HepG2 (cell line): ENCODE results near the gene ANKRD11. TPM values are rescaled to one million over a fixed set of nuclear protein-coding genes. Genes with fewer than 3 reads are reported as not detected.

Experiments used
- ATAC-seq: fragments of 200-7000 bp; cut with Tn5 transposase; 3 replicates; pipeline ENCODE4 v1.9.1; 2020; ENCODE audit warnings: mild to moderate bottlenecking, moderate library complexity
- BruUV-seq: library from RNA; stranded (reverse); fragments of 400-500 nt; replicated peaks from 2 replicates; lab custom pipeline; 2021; lab: Mats Ljungman, UMichigan
- CTCF ChIA-PET: fragments of 300-600 bp; formaldehyde crosslinking; extraction: SDS; loops from one replicate; lab custom pipeline; 2021; ENCODE audit warnings: low total read pairs, inconsistent platforms, low intra/inter-chr PET ratio; lab: Yijun Ruan, JAX
- POLR2A ChIA-PET: fragments of 350-600 bp; sonication (Branson Sonifier 250); formaldehyde crosslinking; loops from one replicate; lab custom pipeline; 2020; ENCODE audit warnings: antibody characterized with exemption, inconsistent platforms; lab: Yijun Ruan, JAX
- DNase-seq: peaks from one replicate; pipeline ENCODE4 v3.0.0-alpha.2; 2015; ENCODE audit warnings: low spot score
- FAIRE-seq: peaks from 3 replicates; lab custom pipeline; 2011; peaks lifted over from hg19 to GRCh38; lab: Jason Lieb, UNC
- H2AFZ ChIP-seq: one replicate; pipeline ENCODE4 v1.6.1; 2011; ENCODE audit warnings: low read length, inconsistent platforms
- H3K27ac ChIP-seq: fragments of 300-600 bp; 3 replicates; pipeline ENCODE4 v1.8.0; 2011; ENCODE audit warnings: mixed run types, mild to moderate bottlenecking, mixed read lengths, low read length, inconsistent platforms; ENCODE audit not compliant: insufficient read depth; ENCODE audit errors: extremely low read length
- H3K27me3 ChIP-seq, 2 experiments: fragments of 200-600 bp in 1 of 2; 2 replicates in 1 of 2; 3 replicates in 1 of 2; pipeline versions ENCODE4 v1.6.0 to v1.8.0; 2011; ENCODE audit warnings: low read length in 2 of 2, mild to moderate bottlenecking in 2 of 2, moderate library complexity in 2 of 2, inconsistent platforms in 1 of 2; ENCODE audit not compliant: insufficient read depth in 2 of 2, control insufficient read depth in 1 of 2
- H3K36me3 ChIP-seq, 2 experiments: fragments of 200-600 bp in 1 of 2; replicated peaks in 1 of 2; 2 replicates in 1 of 2; 3 replicates in 1 of 2; pipeline versions ENCODE4 v1.5.1 to v1.8.0; 2011; ENCODE audit warnings: low read length in 2 of 2, inconsistent platforms in 1 of 2; ENCODE audit not compliant: insufficient read depth in 2 of 2, control insufficient read depth in 1 of 2
- H3K4me1 ChIP-seq: 2 replicates; pipeline ENCODE4 v1.5.1; 2012; ENCODE audit warnings: low read length, inconsistent platforms; ENCODE audit not compliant: insufficient read depth
- H3K4me2 ChIP-seq: 2 replicates; pipeline ENCODE4 v1.6.0; 2011; ENCODE audit warnings: low read depth, low read length, inconsistent platforms
- H3K4me3 ChIP-seq, 3 experiments: fragments of 200-600 bp in 1 of 3; sonication (generic), shearing (Covaris generic) in 1 of 3; replicated peaks in 1 of 3; 2 replicates each; pipeline ENCODE4 v1.5.1; 2011 to 2016; ENCODE audit warnings: low read length in 3 of 3, inconsistent platforms in 2 of 3, low read depth in 2 of 3, mild to moderate bottlenecking in 2 of 3, control low read depth in 1 of 3, mixed read lengths in 1 of 3; ENCODE audit not compliant: insufficient read depth in 1 of 3
- H3K79me2 ChIP-seq: one replicate; pipeline ENCODE4 v1.6.1; 2011; ENCODE audit warnings: low read length, inconsistent platforms; ENCODE audit not compliant: insufficient read depth
- H3K9ac ChIP-seq: 2 replicates; pipeline ENCODE4 v1.6.0; 2011; ENCODE audit warnings: mild to moderate bottlenecking, low read depth, low read length, inconsistent platforms; ENCODE audit not compliant: insufficient read depth
- H3K9me3 ChIP-seq: 2 replicates; pipeline ENCODE4 v1.5.1; 2012; ENCODE audit warnings: mild to moderate bottlenecking, low read length
- H4K20me1 ChIP-seq: 2 replicates; pipeline ENCODE4 v1.6.0; 2011; ENCODE audit warnings: inconsistent platforms, mild to moderate bottlenecking, low read length, moderate library complexity; ENCODE audit not compliant: insufficient read depth
- ARID2 ChIP-seq: sonication (generic); formaldehyde crosslinking; IDR thresholded peaks from 2 replicates; pipeline ENCODE4 v1.8.1; 2022; ENCODE audit warnings: mild to moderate bottlenecking, missing genetic modification reagents, borderline replicate concordance
- HNRNPLL ChIP-seq: fragments of 200-400 bp; formaldehyde crosslinking; IDR thresholded peaks from 2 replicates; pipeline ENCODE4 v1.6.1; 2017; ENCODE audit warnings: mild to moderate bottlenecking, low read depth, low read length; ENCODE audit not compliant: poor library complexity, severe bottlenecking
- POLR2G ChIP-seq: fragments of 200-400 bp; formaldehyde crosslinking; IDR thresholded peaks from 2 replicates; pipeline ENCODE4 v1.6.1; 2018; ENCODE audit warnings: mild to moderate bottlenecking, low read depth, low read length, moderate library complexity
- PPARG ChIP-seq: conservative IDR thresholded peaks from 2 replicates; pipeline ENCODE4 v1.6.1; 2016; ENCODE audit warnings: missing biosample characterization, missing genetic modification reagents
- ZBTB33 ChIP-seq: sonication (generic); formaldehyde crosslinking; IDR thresholded peaks from 2 replicates; pipeline ENCODE4 v1.4.0; 2020; ENCODE audit warnings: missing genetic modification reagents
- ZNF12 ChIP-seq: sonication (generic); formaldehyde crosslinking; IDR thresholded peaks from 2 replicates; pipeline ENCODE4 v1.5.0; 2020; ENCODE audit warnings: missing genetic modification reagents
- ZNF263 ChIP-seq: sonication (generic); formaldehyde crosslinking; IDR thresholded peaks from 2 replicates; pipeline ENCODE4 v1.4.0; 2020; ENCODE audit warnings: missing genetic modification reagents
- ZNF513 ChIP-seq: sonication (generic); formaldehyde crosslinking; conservative IDR thresholded peaks from 2 replicates; pipeline ENCODE4 v1.5.0; 2020; ENCODE audit warnings: missing genetic modification reagents
- ZNF563 ChIP-seq: sonication (generic); formaldehyde crosslinking; IDR thresholded peaks from 2 replicates; pipeline ENCODE4 v1.8.0; 2022; ENCODE audit warnings: mild to moderate bottlenecking, moderate library complexity, missing genetic modification reagents
- ZSCAN20 ChIP-seq: sonication (generic); formaldehyde crosslinking; IDR thresholded peaks from 2 replicates; pipeline ENCODE4 v1.4.0; 2020; ENCODE audit warnings: missing genetic modification reagents, mild to moderate bottlenecking, borderline replicate concordance
- WGBS: methylation state at CpG from one replicate; pipeline ENCODE4 v1.1.6; 2017; ENCODE audit warnings: low lambda C conversion rate; 5-methylcytosine and 5-hydroxymethylcytosine counted together
- in situ Hi-C: cut with HindIII; loops from 2 replicates; pipeline ENCODE4 v1.10.0; 2017; ENCODE audit warnings: low pct_unique_long_range_greater_than_20kb; ENCODE audit not compliant: extremely low pct_ligation_motif_present
- intact Hi-C: fragments of 100-400 bp; cut with micrococcal nuclease; formaldehyde crosslinking; loops from one replicate; pipeline ENCODE4 v1.10.0; 2022; ENCODE audit not compliant: unreplicated experiment
- polyA plus RNA-seq, 8 experiments: library from polyadenylated mRNA; depleted of rRNA in 3 of 8; stranded (reverse) in 7 of 8; unstranded in 1 of 8; fragments of >200 nt; fragmentation: Illumina TruSeq in 4 of 8; extraction: Trizol in 4 of 8; gene quantifications; 2 replicates each; pipeline versions ENCODE4 v1.2.1 to v1.2.3, GENCODE V29; 2011 to 2016; ENCODE audit warnings: low read depth in 4 of 8, missing spikeins in 1 of 8, mixed read lengths in 1 of 8; ENCODE audit not compliant: insufficient read depth in 1 of 8
- total RNA-seq, 5 experiments: library from RNA; depleted of rRNA; stranded (reverse); fragments of >200 nt; fragmentation: Illumina TruSeq; extraction: Trizol; gene quantifications; 2 replicates each; pipeline ENCODE4 v1.2.3, GENCODE V29; 2016; ENCODE audit warnings: low read depth in 1 of 5

The ANKRD11 gene
- total and polyA plus RNA-seq, 2 of the 13 experiments (the other 11 are each of a cell fraction or from before 2014, with no cell fraction given): 21.4 to 38.4 TPM

GRCh38 chr16:89371968-89372634 lies 118.3 kb downstream of the ANKRD11 start (continued):
- TF ChIP-seq ZNF563 (CRISPR knock-in tag): no peak
- no peak for TF ChIP-seq ZNF263
- TF ChIP-seq ZSCAN20 (CRISPR knock-in tag): no peak
- TF ChIP-seq, all 625 proteins: peak for 3

GRCh38 chr16:89371386-89371785 lies 119.0 kb downstream of the ANKRD11 start:
- in situ Hi-C loops: no loop called here
- H3K4me1 ChIP-seq: peaks cover 18% of the 10 kb centered on the region
- TF ChIP-seq ZNF513 (CRISPR knock-in tag): no peak
- peak; percentile 4 for TF ChIP-seq HNRNPLL
- no peak for TF ChIP-seq PPARG (CRISPR knock-in tag)
- no peak for TF ChIP-seq ZNF12 (CRISPR knock-in tag)
- 0 out of 2 replicates have a peak, but pooled peaks have one; percentile 8 for TF ChIP-seq ZBTB33 (CRISPR knock-in tag)
- no peak for TF ChIP-seq ARID2
- peak; percentile 31; the same call in 1 of the 2 replicates for TF ChIP-seq POLR2G
- H3K9me3 ChIP-seq: no peaks in the 10 kb centered on the region
- ChIA-PET POLR2A (no interaction called here), CTCF (no interaction called here)
- no peak overlapping the region for H3K9ac ChIP-seq
- ATAC-seq: no peak
- intact Hi-C loops: no loop called here
- H3K4me2 ChIP-seq: no peak overlapping the region
- no peak overlapping the region for H3K4me3 ChIP-seq
- H4K20me1 ChIP-seq: peaks cover 98% of the 10 kb centered on the region
- H3K79me2 ChIP-seq: peaks cover 100% of the 10 kb centered on the region
- H2AFZ ChIP-seq: no peak overlapping the region
- H3K27ac ChIP-seq: no peak overlapping the region
- no peak for DNase-seq
- WGBS: 98% methylated on average over 12 of the region's 12 CpGs
- FAIRE-seq: no peak
- H3K27me3 ChIP-seq: no peaks in the 10 kb centered on the region
- no TSS peak for BruUV-seq
- peaks cover 27 to 37% of the 10 kb centered on the region in 2 experiments for H3K36me3 ChIP-seq
